Astrocyte (in vitro differentiated cells and primary cell): ENCODE results near the gene RILPL1.

Experiments
- EZH2 ChIP-seq: IDR thresholded peaks from 2 replicates; pipeline ENCODE4 v1.6.1; 2012; ENCODE audit warnings: mild to moderate bottlenecking, low read length, inconsistent platforms; ENCODE audit not compliant: insufficient read depth
- TF ChIP-seq, protein P1 (sequence below): IDR thresholded peaks from 2 replicates; pipeline ENCODE4 v1.5.1; 2011; ENCODE audit warnings: low read depth, mild to moderate bottlenecking, inconsistent platforms, low read length, moderate library complexity; ENCODE audit not compliant: insufficient read depth

DNA sequence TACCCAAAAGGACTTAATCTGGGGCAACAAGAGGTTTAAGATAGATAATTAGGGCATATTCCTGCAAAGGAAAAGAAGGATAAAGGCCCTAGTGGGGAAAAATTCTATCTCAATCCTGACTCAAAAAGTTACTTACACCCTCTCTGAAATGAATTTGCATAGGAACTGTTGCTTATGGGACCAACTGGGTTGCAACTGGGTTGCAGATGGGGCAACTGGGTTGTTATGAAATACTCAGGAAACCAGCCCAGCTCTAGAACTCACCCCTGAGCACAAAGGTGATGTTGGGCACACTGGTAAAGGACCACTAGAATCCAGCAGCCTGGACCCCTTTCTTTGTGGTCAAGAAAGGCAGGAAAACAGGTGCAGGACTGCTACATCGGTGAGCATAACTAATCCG, 17.2 kb upstream of the RILPL1 start:
- TF ChIP-seq, protein P1, sequence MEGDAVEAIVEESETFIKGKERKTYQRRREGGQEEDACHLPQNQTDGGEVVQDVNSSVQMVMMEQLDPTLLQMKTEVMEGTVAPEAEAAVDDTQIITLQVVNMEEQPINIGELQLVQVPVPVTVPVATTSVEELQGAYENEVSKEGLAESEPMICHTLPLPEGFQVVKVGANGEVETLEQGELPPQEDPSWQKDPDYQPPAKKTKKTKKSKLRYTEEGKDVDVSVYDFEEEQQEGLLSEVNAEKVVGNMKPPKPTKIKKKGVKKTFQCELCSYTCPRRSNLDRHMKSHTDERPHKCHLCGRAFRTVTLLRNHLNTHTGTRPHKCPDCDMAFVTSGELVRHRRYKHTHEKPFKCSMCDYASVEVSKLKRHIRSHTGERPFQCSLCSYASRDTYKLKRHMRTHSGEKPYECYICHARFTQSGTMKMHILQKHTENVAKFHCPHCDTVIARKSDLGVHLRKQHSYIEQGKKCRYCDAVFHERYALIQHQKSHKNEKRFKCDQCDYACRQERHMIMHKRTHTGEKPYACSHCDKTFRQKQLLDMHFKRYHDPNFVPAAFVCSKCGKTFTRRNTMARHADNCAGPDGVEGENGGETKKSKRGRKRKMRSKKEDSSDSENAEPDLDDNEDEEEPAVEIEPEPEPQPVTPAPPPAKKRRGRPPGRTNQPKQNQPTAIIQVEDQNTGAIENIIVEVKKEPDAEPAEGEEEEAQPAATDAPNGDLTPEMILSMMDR, result no peak
- TF ChIP-seq EZH2, result no peak
